ENCODE measurements around the gene TLR4. TPM values are rescaled to one million over a fixed set of nuclear protein-coding genes. Genes with fewer than 3 reads are reported as not detected.

The TLR4 gene
- total and polyA plus RNA-seq, 9 of the 15 experiments (the other 6 are each of a cell fraction or from before 2014, with no cell fraction given): 0.02 TPM; not detected in 8

DNA sequence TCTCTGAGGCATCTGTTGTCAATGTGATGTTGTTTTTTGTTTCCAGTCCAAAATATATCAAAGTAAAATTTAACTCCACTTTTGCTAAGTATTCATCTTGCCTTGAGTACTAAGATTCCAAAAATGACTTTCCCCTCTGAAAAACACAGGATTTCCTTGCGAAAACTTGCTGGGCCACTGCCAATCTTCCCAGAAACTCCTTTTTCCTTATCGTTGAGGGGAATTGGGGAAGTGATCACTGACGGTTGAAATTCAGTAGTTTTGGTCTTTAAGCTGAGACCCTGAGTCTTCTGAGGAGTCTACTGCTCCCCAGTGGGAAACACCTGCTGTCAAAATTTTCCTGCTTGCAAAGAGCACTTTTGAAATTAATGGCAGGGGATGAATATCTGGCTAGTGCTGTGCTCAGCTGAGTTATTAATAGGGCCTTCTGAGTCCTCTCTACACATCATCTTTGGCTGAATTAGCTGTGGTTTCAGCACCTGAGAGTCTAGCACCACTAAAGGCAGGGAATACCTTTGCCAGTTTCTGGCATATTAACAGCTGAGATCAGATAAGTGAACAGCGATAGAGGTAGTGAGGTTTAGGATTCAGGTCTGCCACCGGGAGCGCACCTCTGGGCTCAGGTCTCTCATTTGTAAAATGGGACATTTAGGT is 18.0 kb downstream of the TLR4 start (continued):
- TF ChIP-seq, protein P1, sequence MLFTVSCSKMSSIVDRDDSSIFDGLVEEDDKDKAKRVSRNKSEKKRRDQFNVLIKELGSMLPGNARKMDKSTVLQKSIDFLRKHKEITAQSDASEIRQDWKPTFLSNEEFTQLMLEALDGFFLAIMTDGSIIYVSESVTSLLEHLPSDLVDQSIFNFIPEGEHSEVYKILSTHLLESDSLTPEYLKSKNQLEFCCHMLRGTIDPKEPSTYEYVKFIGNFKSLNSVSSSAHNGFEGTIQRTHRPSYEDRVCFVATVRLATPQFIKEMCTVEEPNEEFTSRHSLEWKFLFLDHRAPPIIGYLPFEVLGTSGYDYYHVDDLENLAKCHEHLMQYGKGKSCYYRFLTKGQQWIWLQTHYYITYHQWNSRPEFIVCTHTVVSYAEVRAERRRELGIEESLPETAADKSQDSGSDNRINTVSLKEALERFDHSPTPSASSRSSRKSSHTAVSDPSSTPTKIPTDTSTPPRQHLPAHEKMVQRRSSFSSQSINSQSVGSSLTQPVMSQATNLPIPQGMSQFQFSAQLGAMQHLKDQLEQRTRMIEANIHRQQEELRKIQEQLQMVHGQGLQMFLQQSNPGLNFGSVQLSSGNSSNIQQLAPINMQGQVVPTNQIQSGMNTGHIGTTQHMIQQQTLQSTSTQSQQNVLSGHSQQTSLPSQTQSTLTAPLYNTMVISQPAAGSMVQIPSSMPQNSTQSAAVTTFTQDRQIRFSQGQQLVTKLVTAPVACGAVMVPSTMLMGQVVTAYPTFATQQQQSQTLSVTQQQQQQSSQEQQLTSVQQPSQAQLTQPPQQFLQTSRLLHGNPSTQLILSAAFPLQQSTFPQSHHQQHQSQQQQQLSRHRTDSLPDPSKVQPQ (CRISPR knock-in tag; IDR thresholded peaks at IDR 0.05; ENCODE audit: borderline replicate concordance): no peak
- TF ChIP-seq POLR3A (IDR thresholded peaks at IDR 0.05; ENCODE audit: borderline replicate concordance, extremely low read depth, insufficient read depth, insufficient read length) (no peak), PHB (CRISPR knock-in tag; IDR thresholded peaks at IDR 0.05) (no peak)
- TF ChIP-seq, protein P2, sequence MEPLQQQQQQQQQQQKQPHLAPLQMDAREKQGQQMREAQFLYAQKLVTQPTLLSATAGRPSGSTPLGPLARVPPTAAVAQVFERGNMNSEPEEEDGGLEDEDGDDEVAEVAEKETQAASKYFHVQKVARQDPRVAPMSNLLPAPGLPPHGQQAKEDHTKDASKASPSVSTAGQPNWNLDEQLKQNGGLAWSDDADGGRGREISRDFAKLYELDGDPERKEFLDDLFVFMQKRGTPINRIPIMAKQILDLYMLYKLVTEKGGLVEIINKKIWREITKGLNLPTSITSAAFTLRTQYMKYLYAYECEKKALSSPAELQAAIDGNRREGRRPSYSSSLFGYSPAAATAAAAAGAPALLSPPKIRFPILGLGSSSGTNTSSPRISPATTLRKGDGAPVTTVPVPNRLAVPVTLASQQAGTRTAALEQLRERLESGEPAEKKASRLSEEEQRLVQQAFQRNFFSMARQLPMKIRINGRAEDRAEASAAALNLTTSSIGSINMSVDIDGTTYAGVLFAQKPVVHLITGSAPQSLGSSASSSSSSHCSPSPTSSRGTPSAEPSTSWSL (CRISPR knock-in tag; IDR thresholded peaks at IDR 0.05; ENCODE audit: borderline replicate concordance): no peak

DNA sequence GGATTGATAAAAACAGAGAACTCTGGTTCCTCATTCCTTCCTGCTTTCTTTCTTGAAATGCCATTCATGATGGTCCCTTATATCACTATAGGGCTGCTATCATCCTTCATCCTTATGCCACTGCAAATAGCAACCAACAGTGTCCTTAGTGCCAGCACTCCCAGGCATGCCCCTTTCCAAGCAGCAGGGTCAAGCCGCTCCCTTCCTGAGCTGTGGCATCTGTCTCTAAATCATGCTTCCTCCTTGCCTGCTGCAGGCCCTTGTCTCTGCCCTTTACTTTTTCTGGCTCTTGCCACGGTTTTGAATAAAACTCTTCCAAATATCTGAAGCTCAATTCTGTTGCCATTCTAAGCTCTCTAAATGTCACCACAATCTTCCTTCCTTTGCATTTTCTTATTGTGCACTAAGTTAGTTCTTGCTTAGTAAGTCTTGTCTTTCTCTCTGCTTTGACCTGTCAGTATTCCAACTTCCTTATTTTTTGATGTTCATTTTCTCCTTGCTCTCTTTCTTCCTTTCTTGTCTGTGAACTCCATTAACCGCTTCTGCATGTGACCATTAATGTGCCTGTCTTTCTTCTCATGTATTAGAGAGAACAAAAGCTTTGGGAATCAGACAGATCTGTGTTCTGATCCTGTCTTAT is 19.9 kb downstream of the TLR4 start:
- 0% methylated on average over 3 of the region's 3 CpGs for WGBS (ENCODE audit: insufficient coverage, low coverage, missing lambda C conversion rate)
- Histone ChIP-seq H3K36me3 (ENCODE audit: control insufficient read depth, insufficient read depth, low read length) (no peaks in the 10 kb centered on the region), H3K4me3 (no peak overlapping the region), H3K4me1 (replicated peaks in 1 of 2; ENCODE audit: control insufficient read depth in 2 of 2, insufficient read depth in 2 of 2, low read length in 2 of 2) (no peaks in the 10 kb centered on the region), H2AFZ (ENCODE audit: low read depth, low read length) (no peak overlapping the region), H4K20me1 (replicated peaks; ENCODE audit: control insufficient read depth, insufficient read depth, low read length) (no peaks in the 10 kb centered on the region), H3K9me3 (replicated peaks; ENCODE audit: control insufficient read depth, insufficient read depth, low read depth, low read length) (no peaks in the 10 kb centered on the region), H3K79me2 (ENCODE audit: control insufficient read depth, insufficient read depth, low read length) (no peaks in the 10 kb centered on the region), H3K9me1 (ENCODE audit: control insufficient read depth, insufficient read depth, low read length) (no peaks in the 10 kb centered on the region), H3K27ac (ENCODE audit: extremely low read depth, low read depth, low read length) (no peak overlapping the region), H3K9ac (ENCODE audit: insufficient read depth in 1 of 2, low read depth in 2 of 2, low read length in 2 of 2) (no peak overlapping the region), H3K27me3 (ENCODE audit: control insufficient read depth in 2 of 2, insufficient read depth in 2 of 2, low read length in 2 of 2) (no peaks in the 10 kb centered on the region), H3K4me2 (ENCODE audit: insufficient read depth, low read length) (no peak overlapping the region)
- ATAC-seq (no peak), DNase-seq (ENCODE audit: extremely low read depth in 1 of 4, low spot score in 3 of 4) (no peak), FAIRE-seq (no peak)
- no peak for TF ChIP-seq ZKSCAN8 (CRISPR knock-in tag; IDR thresholded peaks at IDR 0.05)
- no peak for TF ChIP-seq RBM14 (IDR thresholded peaks at IDR 0.05; ENCODE audit: borderline replicate concordance, insufficient read depth, low read depth, low read length)
- TF ChIP-seq ZNF57 (CRISPR knock-in tag; IDR thresholded peaks at IDR 0.05): no peak
- TF ChIP-seq C11orf30 (IDR thresholded peaks at IDR 0.05; ENCODE audit: low read depth): no peak
- no peak for TF ChIP-seq HMG20B (CRISPR knock-in tag; IDR thresholded peaks at IDR 0.05)
- TF ChIP-seq, protein P3, sequence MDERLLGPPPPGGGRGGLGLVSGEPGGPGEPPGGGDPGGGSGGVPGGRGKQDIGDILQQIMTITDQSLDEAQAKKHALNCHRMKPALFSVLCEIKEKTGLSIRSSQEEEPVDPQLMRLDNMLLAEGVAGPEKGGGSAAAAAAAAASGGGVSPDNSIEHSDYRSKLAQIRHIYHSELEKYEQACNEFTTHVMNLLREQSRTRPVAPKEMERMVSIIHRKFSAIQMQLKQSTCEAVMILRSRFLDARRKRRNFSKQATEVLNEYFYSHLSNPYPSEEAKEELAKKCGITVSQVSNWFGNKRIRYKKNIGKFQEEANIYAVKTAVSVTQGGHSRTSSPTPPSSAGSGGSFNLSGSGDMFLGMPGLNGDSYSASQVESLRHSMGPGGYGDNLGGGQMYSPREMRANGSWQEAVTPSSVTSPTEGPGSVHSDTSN (CRISPR knock-in tag; IDR thresholded peaks at IDR 0.05; ENCODE audit: low read depth): no peak
- TF ChIP-seq, protein P3 (tag; conservative IDR thresholded peaks at IDR 0.05; ENCODE audit: low read depth): no peak
- no TSS peak for BruUV-seq (replicated peaks)
- intact Hi-C loops (cut with micrococcal nuclease) (no loop called here), in situ Hi-C loops (cut with MboI) (no loop called here)
- ChIA-PET CTCF (ENCODE audit: low intra/inter-chr PET ratio) (no interaction called here), POLR2A (no interaction called here)

Measured in K562 (cell line).